ENCODE data around the gene VWA8.

- TF ChIP-seq, protein P1, sequence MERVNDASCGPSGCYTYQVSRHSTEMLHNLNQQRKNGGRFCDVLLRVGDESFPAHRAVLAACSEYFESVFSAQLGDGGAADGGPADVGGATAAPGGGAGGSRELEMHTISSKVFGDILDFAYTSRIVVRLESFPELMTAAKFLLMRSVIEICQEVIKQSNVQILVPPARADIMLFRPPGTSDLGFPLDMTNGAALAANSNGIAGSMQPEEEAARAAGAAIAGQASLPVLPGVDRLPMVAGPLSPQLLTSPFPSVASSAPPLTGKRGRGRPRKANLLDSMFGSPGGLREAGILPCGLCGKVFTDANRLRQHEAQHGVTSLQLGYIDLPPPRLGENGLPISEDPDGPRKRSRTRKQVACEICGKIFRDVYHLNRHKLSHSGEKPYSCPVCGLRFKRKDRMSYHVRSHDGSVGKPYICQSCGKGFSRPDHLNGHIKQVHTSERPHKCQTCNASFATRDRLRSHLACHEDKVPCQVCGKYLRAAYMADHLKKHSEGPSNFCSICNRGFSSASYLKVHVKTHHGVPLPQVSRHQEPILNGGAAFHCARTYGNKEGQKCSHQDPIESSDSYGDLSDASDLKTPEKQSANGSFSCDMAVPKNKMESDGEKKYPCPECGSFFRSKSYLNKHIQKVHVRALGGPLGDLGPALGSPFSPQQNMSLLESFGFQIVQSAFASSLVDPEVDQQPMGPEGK (CRISPR knock-in tag; IDR thresholded peaks at IDR 0.05; ENCODE audit: borderline replicate concordance) = no peak
- TF ChIP-seq ZNF565 (CRISPR knock-in tag; conservative IDR thresholded peaks at IDR 0.05; ENCODE audit: low read depth) (no peak), TCF4 (CRISPR knock-in tag; IDR thresholded peaks at IDR 0.05; ENCODE audit: borderline replicate concordance) (no peak), ISL1 (CRISPR knock-in tag; IDR thresholded peaks at IDR 0.05) (no peak), ZNF8 (CRISPR knock-in tag; IDR thresholded peaks at IDR 0.05) (no peak), ZC3H10 (CRISPR knock-in tag; IDR thresholded peaks at IDR 0.05) (no peak), OSR1 (CRISPR knock-in tag; IDR thresholded peaks at IDR 0.05) (no peak), ESRRG (CRISPR knock-in tag; IDR thresholded peaks at IDR 0.05) (no peak)
- TF ChIP-seq, protein P2, sequence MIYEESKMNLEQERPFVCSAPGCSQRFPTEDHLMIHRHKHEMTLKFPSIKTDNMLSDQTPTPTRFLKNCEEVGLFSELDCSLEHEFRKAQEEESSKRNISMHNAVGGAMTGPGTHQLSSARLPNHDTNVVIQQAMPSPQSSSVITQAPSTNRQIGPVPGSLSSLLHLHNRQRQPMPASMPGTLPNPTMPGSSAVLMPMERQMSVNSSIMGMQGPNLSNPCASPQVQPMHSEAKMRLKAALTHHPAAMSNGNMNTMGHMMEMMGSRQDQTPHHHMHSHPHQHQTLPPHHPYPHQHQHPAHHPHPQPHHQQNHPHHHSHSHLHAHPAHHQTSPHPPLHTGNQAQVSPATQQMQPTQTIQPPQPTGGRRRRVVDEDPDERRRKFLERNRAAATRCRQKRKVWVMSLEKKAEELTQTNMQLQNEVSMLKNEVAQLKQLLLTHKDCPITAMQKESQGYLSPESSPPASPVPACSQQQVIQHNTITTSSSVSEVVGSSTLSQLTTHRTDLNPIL (CRISPR knock-in tag; IDR thresholded peaks at IDR 0.05; ENCODE audit: low read depth) = no peak
Observed at GRCh38 chr13:41774605-41775218, 186.2 kb downstream of the VWA8 start.
